ENCODE results near the gene PCDHGA3.

The PCDHGA3 gene

GRCh38 chr5:141360685-141361084 lies 17.1 kb downstream of the PCDHGA3 start:
- no peaks in the 10 kb centered on the region for H3K27me3 ChIP-seq (ENCODE audit: insufficient read depth, low read depth)
- no peak overlapping the region for H3K4me3 ChIP-seq (IDR thresholded peaks at IDR 0.05; ENCODE audit: insufficient read depth, low read depth, low read length)

GRCh38 chr5:141362719-141363118 lies 19.1 kb downstream of the PCDHGA3 start:
- no peaks in the 10 kb centered on the region for H3K27me3 ChIP-seq (ENCODE audit: insufficient read depth, low read depth)
- no peak overlapping the region for H3K9ac ChIP-seq
- H3K27ac ChIP-seq, result no peak overlapping the region
- H4K20me1 ChIP-seq (ENCODE audit: insufficient read depth), result no peaks in the 10 kb centered on the region
- TF ChIP-seq CTCF (conservative IDR thresholded peaks at IDR 0.05; ENCODE audit: low read depth, low read length), result no peak
- H3K4me1 ChIP-seq (ENCODE audit: low read depth, poor library complexity, severe bottlenecking), result no peaks in the 10 kb centered on the region
- no peaks in the 10 kb centered on the region for H3K36me3 ChIP-seq (ENCODE audit: insufficient read depth)
- no peak overlapping the region for H3K4me2 ChIP-seq
- H3K79me2 ChIP-seq (ENCODE audit: insufficient read depth, low read depth), result no peaks in the 10 kb centered on the region
- H2AFZ ChIP-seq (ENCODE audit: low read depth), result no peak overlapping the region
- no peak overlapping the region for H3K4me3 ChIP-seq (IDR thresholded peaks at IDR 0.05; ENCODE audit: insufficient read depth, low read depth, low read length)

More at GRCh38 chr5:141360685-141361084, 17.1 kb downstream of the PCDHGA3 start:
- Histone ChIP-seq H3K36me3 (ENCODE audit: insufficient read depth) (no peaks in the 10 kb centered on the region), H3K27ac (no peak overlapping the region), H3K79me2 (ENCODE audit: insufficient read depth, low read depth) (no peaks in the 10 kb centered on the region), H3K4me2 (no peak overlapping the region), H3K4me1 (ENCODE audit: low read depth, poor library complexity, severe bottlenecking) (no peaks in the 10 kb centered on the region), H2AFZ (ENCODE audit: low read depth) (no peak overlapping the region), H3K9ac (no peak overlapping the region), H4K20me1 (ENCODE audit: insufficient read depth) (no peaks in the 10 kb centered on the region)
- no peak for TF ChIP-seq CTCF (conservative IDR thresholded peaks at IDR 0.05; ENCODE audit: low read depth, low read length)

- H4K20me1 ChIP-seq (ENCODE audit: insufficient read depth), result no peaks in the 10 kb centered on the region
- no peaks in the 10 kb centered on the region for H3K79me2 ChIP-seq (ENCODE audit: insufficient read depth, low read depth)
- H3K27me3 ChIP-seq (ENCODE audit: insufficient read depth, low read depth), result no peaks in the 10 kb centered on the region
- H2AFZ ChIP-seq (ENCODE audit: low read depth), result no peak within 1 kb of the TSS
- H3K27ac ChIP-seq, result no peak within 1 kb of the TSS
- TF ChIP-seq CTCF (conservative IDR thresholded peaks at IDR 0.05; ENCODE audit: low read depth, low read length), result no peak
- H3K36me3 ChIP-seq (ENCODE audit: insufficient read depth), result no peaks in the 10 kb centered on the region
- no peak within 1 kb of the TSS for H3K4me2 ChIP-seq
- no peaks in the 10 kb centered on the region for H3K4me1 ChIP-seq (ENCODE audit: low read depth, poor library complexity, severe bottlenecking)
- H3K9ac ChIP-seq, result no peak within 1 kb of the TSS
- no peak within 1 kb of the TSS for H3K4me3 ChIP-seq (IDR thresholded peaks at IDR 0.05; ENCODE audit: insufficient read depth, low read depth, low read length)
These were observed 20.5 kb downstream of the PCDHGA3 start, which contains the start of gene PCDHGA5 for GRCh38 chr5:141363952-141364660. TSS of gene PCDHGA5 (plus strand) at chr5:141364162. CDS start at chr5:141364331, 169 bp downstream.

- H4K20me1 ChIP-seq (ENCODE audit: insufficient read depth), result no peaks in the 10 kb centered on the region
- H3K9ac ChIP-seq, result no peak overlapping the region
- no peaks in the 10 kb centered on the region for H3K4me1 ChIP-seq (ENCODE audit: low read depth, poor library complexity, severe bottlenecking)
- H3K79me2 ChIP-seq (ENCODE audit: insufficient read depth, low read depth), result no peaks in the 10 kb centered on the region
- H3K27me3 ChIP-seq (ENCODE audit: insufficient read depth, low read depth), result no peaks in the 10 kb centered on the region
- no peak overlapping the region for H3K4me3 ChIP-seq (IDR thresholded peaks at IDR 0.05; ENCODE audit: insufficient read depth, low read depth, low read length)
- H3K27ac ChIP-seq, result no peak overlapping the region
- no peak overlapping the region for H2AFZ ChIP-seq (ENCODE audit: low read depth)
- H3K4me2 ChIP-seq, result no peak overlapping the region
- no peaks in the 10 kb centered on the region for H3K36me3 ChIP-seq (ENCODE audit: insufficient read depth)
- no peak for TF ChIP-seq CTCF (conservative IDR thresholded peaks at IDR 0.05; ENCODE audit: low read depth, low read length)
These were observed 22.6 kb downstream of the PCDHGA3 start for GRCh38 chr5:141366016-141366896.
